Spleen (tissue), 11 donors: Measurements from ENCODE around the gene CORT. TPM values are rescaled to one million over a fixed set of nuclear protein-coding genes. Genes with fewer than 3 reads are reported as not detected.
A peak's percentile ranks its signal among the peaks of the same experiment; 100 is the strongest.

Experiments used
- DNase-seq: peaks from one replicate; pipeline ENCODE4 v3.0.0-alpha.2; 2020
- H3K27ac ChIP-seq, 8 donors: fragments of 200-600 bp; sonication (generic) in 7 of 8; 1 replicate in 4 of 8; 2 replicates in 4 of 8; pipeline versions ENCODE4 v1.5.0 to v1.8.0; 2016 to 2021; ENCODE audit warnings: inconsistent platforms in 4 of 8, mild to moderate bottlenecking in 4 of 8, moderate library complexity in 1 of 8
- H3K27me3 ChIP-seq, 7 donors: fragments of 200-600 bp; sonication (generic) in 6 of 7; replicated peaks in 1 of 7; 1 replicate in 4 of 7; 2 replicates in 3 of 7; pipeline versions ENCODE4 v1.5.0 to v1.8.0; 2016 to 2021; ENCODE audit warnings: inconsistent platforms in 3 of 7, mild to moderate bottlenecking in 1 of 7
- H3K36me3 ChIP-seq, 6 donors: fragments of 200-600 bp; sonication (generic) in 5 of 6; 1 replicate in 4 of 6; 2 replicates in 2 of 6; pipeline versions ENCODE4 v1.5.0 to v1.8.0; 2016 to 2021; ENCODE audit warnings: inconsistent platforms in 2 of 6
- H3K4me1 ChIP-seq, 6 donors: fragments of 200-600 bp; sonication (generic) in 5 of 6; 1 replicate in 3 of 6; 2 replicates in 3 of 6; pipeline versions ENCODE4 v1.5.0 to v1.8.0; 2016 to 2021; ENCODE audit warnings: inconsistent platforms in 3 of 6
- H3K4me3 ChIP-seq, 8 donors: fragments of 200-600 bp; sonication (generic) in 7 of 8; 1 replicate in 4 of 8; 2 replicates in 4 of 8; pipeline versions ENCODE4 v1.5.0 to v1.8.0; 2016 to 2021; ENCODE audit warnings: inconsistent platforms in 4 of 8, mild to moderate bottlenecking in 4 of 8, moderate library complexity in 2 of 8
- H3K9me3 ChIP-seq, 8 donors: fragments of 200-600 bp; sonication (generic) in 7 of 8; 1 replicate in 4 of 8; 2 replicates in 4 of 8; pipeline versions ENCODE4 v1.5.0 to v1.8.0; 2016 to 2021; ENCODE audit warnings: inconsistent platforms in 4 of 8
- POLR2A ChIP-seq, 3 donors: fragments of 450-650 bp; IDR thresholded peaks; one replicate each; pipeline ENCODE4 v1.5.1; 2017; ENCODE audit warnings: antibody characterized with exemption in 3 of 3, mild to moderate bottlenecking in 1 of 3
- POLR2AphosphoS5 ChIP-seq, 3 donors: sonication (generic); formaldehyde crosslinking; IDR thresholded peaks; one replicate each; pipeline ENCODE4 v1.5.1; 2017; ENCODE audit warnings: antibody characterized with exemption in 3 of 3
- WGBS, 5 donors: extraction: QIAGEN DNeasy Blood & Tissue Kit in 3 of 5; methylation state at CpG; one replicate each; pipeline versions ENCODE4 v1.1.5 to v1.1.7; 2013 to 2018; 5-methylcytosine and 5-hydroxymethylcytosine counted together
- intact Hi-C: fragments of 100-400 bp; cut with DNase I; formaldehyde crosslinking; loops from one replicate; pipeline ENCODE4 v1.15.0; 2023; ENCODE audit warnings: low total_unique reads
- polyA plus RNA-seq, 3 donors: library from polyadenylated mRNA; stranded (reverse); fragments of 200-250 nt; gene quantifications; one replicate each; pipeline ENCODE4 v1.2.1, GENCODE V29; 2013
- total RNA-seq, 7 donors: library from RNA; depleted of rRNA in 3 of 7; stranded (reverse); fragments of >200 nt in 3 of 7; fragmentation: NEBNext Ultra II Directional in 4 of 7; extraction: Animal tissue kit (Norgen Biotek cat#: 25700) in 4 of 7; gene quantifications; one replicate each; pipeline versions ENCODE4 v1.1.0 to v1.2.1, GENCODE V29; 2016 to 2021
- TF ChIP-seq, protein P1 (sequence below), 11 experiments: fragments of 200-600 bp in 7 of 11; fragments of 450-650 bp in 4 of 11; sonication (generic) in 4 of 11; IDR thresholded peaks in 8 of 11; conservative IDR thresholded peaks in 3 of 11; 1 replicate in 7 of 11; 2 replicates in 4 of 11; pipeline versions ENCODE4 v1.4.0 to v1.8.0; 2016 to 2021; ENCODE audit warnings: antibody characterized with exemption in 11 of 11, inconsistent platforms in 4 of 11, mild to moderate bottlenecking in 1 of 11
- donor health status: healthy with polysubstance abuse.
- donor health status: DM: no; HTN: no; CAD: no; lungs with moderate emphysema.
- donor health status: DM: no; HTN: no; CAD: no.
- donor health status: Bipolar disorder and iron deficiency.
- donor health status: healthy.
- donor health status: DM: no; HTN: no; CAD: no.
- donor health status: DM: yes; HTN: yes; CAD: no.

The CORT gene
- total and polyA plus RNA-seq, 10 donors, result 0.07 to 0.38 (median 0.18) TPM; not detected in 6

DNA sequence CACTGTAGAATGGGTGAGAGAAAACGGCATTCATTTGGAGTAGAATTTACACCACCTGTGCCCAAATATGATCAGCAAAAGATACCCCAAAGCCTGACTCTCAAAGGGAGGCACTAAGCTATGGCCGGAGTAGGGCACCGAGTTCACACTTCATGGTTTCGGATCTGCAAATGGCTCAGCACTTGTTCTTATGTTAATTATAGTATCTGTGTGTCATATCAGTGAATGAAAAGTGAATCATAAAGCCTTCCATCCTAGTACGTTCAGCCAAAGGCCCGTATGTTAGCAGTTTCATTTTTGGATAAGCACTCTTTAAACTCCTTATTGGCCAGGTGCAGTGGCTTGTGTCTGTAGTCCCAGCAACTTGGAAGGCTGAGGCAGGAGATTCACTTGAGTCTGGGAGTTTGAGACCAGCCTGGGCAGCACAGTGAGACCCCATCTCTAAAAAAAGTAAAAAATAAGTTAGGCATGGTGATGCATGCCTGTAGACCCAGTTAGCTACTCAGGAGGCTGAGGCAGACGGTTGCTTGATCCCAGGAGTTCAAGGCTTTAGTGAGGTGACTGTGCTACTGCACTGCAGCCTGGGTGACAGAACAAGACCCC, 4.9 kb upstream of the CORT start:
- WGBS, 5 donors, result 85 to 91% (median 89%) methylated on average over 7 of the region's 7 CpGs

GRCh38 chr1:10446790-10447422, 2.9 kb upstream of the CORT start:
- H3K27ac ChIP-seq, result no peak overlapping the region
- intact Hi-C loops, result no loop called here
- no peak for DNase-seq
- no peak overlapping the region for H3K4me3 ChIP-seq
- H3K36me3 ChIP-seq, result peaks cover 0 to 9% (median 0%) of the 10 kb centered on the region in 6 donors
- no peaks in the 10 kb centered on the region for H3K27me3 ChIP-seq
- 90 to 97% (median 92%) methylated on average over 7 of the region's 7 CpGs for WGBS, 5 donors
- H3K4me1 ChIP-seq, result peaks cover 0 to 11% (median 4%) of the 10 kb centered on the region in 6 donors
- TF ChIP-seq POLR2A (IDR thresholded peaks at IDR 0.05) (no peak), POLR2AphosphoS5 (IDR thresholded peaks at IDR 0.05) (no peak)
- TF ChIP-seq, protein P1, sequence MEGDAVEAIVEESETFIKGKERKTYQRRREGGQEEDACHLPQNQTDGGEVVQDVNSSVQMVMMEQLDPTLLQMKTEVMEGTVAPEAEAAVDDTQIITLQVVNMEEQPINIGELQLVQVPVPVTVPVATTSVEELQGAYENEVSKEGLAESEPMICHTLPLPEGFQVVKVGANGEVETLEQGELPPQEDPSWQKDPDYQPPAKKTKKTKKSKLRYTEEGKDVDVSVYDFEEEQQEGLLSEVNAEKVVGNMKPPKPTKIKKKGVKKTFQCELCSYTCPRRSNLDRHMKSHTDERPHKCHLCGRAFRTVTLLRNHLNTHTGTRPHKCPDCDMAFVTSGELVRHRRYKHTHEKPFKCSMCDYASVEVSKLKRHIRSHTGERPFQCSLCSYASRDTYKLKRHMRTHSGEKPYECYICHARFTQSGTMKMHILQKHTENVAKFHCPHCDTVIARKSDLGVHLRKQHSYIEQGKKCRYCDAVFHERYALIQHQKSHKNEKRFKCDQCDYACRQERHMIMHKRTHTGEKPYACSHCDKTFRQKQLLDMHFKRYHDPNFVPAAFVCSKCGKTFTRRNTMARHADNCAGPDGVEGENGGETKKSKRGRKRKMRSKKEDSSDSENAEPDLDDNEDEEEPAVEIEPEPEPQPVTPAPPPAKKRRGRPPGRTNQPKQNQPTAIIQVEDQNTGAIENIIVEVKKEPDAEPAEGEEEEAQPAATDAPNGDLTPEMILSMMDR (IDR thresholded peaks at IDR 0.05 in 8 of 11, conservative IDR thresholded peaks at IDR 0.05 in 3 of 11), result no peak
- H3K9me3 ChIP-seq, result no peaks in the 10 kb centered on the region

More for the DNA sequence above, 4.9 kb upstream of the CORT start:
- DNase-seq, result no peak
- Histone ChIP-seq H3K27ac (no peak overlapping the region), H3K9me3 (no peaks in the 10 kb centered on the region), H3K4me1 (no peaks in the 10 kb centered on the region), H3K4me3 (no peak overlapping the region), H3K27me3 (no peaks in the 10 kb centered on the region), H3K36me3 (peaks cover 0 to 15% (median 0%) of the 10 kb centered on the region in 6 donors)
- intact Hi-C loops, result no loop called here
- TF ChIP-seq POLR2AphosphoS5 (IDR thresholded peaks at IDR 0.05) (no peak), POLR2A (IDR thresholded peaks at IDR 0.05) (no peak)
- TF ChIP-seq, protein P1 (IDR thresholded peaks at IDR 0.05 in 8 of 11, conservative IDR thresholded peaks at IDR 0.05 in 3 of 11), result no peak

GRCh38 chr1:10450156-10450814, 454 bp downstream of the CORT start:
- H3K36me3 ChIP-seq, result no peaks in the 10 kb centered on the region
- TF ChIP-seq, protein P1 (IDR thresholded peaks at IDR 0.05 in 8 of 11, conservative IDR thresholded peaks at IDR 0.05 in 3 of 11), result no peak
- TF ChIP-seq POLR2AphosphoS5 (IDR thresholded peaks at IDR 0.05), result peak in 2 of 3 donors; percentile 8 to 52
- 79 to 95% (median 93%) methylated on average over 11 to 21 of the region's 21 CpGs for WGBS, 5 donors

GRCh38 chr1:10450836-10451235, 1.0 kb downstream of the CORT start:
- Histone ChIP-seq H3K4me3 (no peak overlapping the region), H3K27me3 (no peaks in the 10 kb centered on the region), H3K4me1 (peaks cover 0 to 12% (median 4%) of the 10 kb centered on the region in 6 donors), H3K36me3 (no peaks in the 10 kb centered on the region), H3K27ac (no peak overlapping the region), H3K9me3 (peaks cover 0 to 6% (median 0%) of the 10 kb centered on the region in 8 donors)
- TF ChIP-seq POLR2A (IDR thresholded peaks at IDR 0.05), result no peak
- TF ChIP-seq, protein P1 (IDR thresholded peaks at IDR 0.05 in 8 of 11, conservative IDR thresholded peaks at IDR 0.05 in 3 of 11), result no peak
- TF ChIP-seq POLR2AphosphoS5 (IDR thresholded peaks at IDR 0.05), result no peak
- intact Hi-C loops, result no loop called here
- no peak for DNase-seq
- WGBS, 5 donors, result 59 to 75% (median 71%) methylated on average over 6 of the region's 6 CpGs

More at GRCh38 chr1:10450156-10450814, 454 bp downstream of the CORT start:
- Histone ChIP-seq H3K9me3 (peaks cover 0 to 6% (median 0%) of the 10 kb centered on the region in 8 donors), H3K27me3 (no peaks in the 10 kb centered on the region), H3K4me3 (no peak overlapping the region), H3K27ac (no peak overlapping the region), H3K4me1 (peaks cover 0 to 12% (median 4%) of the 10 kb centered on the region in 6 donors)
- DNase-seq, result no peak
- intact Hi-C loops, result no loop called here
